ENCODE data around the gene NYAP1. TPM values are rescaled to one million over a fixed set of nuclear protein-coding genes. Genes with fewer than 3 reads are reported as not detected.

NYAP1 gene
- total and polyA plus RNA-seq, 2 of the 8 experiments (the other 6 are each of a cell fraction or from before 2014, with no cell fraction given) = 1.9 to 4.6 TPM

GRCh38 chr7:100476903-100477870, 6.5 kb upstream of the NYAP1 start (continued):
- TF ChIP-seq CHD7 (IDR thresholded peaks at IDR 0.05; ENCODE audit: insufficient replicate concordance, low read length) (no peak), SIN3A (conservative IDR thresholded peaks at IDR 0.05 in 1 of 2, IDR thresholded peaks at IDR 0.05 in 1 of 2; ENCODE audit: low read depth in 1 of 2, low read length in 2 of 2) (0 out of 4 replicates have a peak, but pooled peaks of 1 of the 2 experiments have one; percentile 60), SUZ12 (IDR thresholded peaks at IDR 0.05; ENCODE audit: low read length) (no peak)

Measured in H1 (cell line).